NCI-H1436 treated with DMSO at 0.1 percent for 48 hours (cell line): ENCODE data around the gene ZBTB44.
"Not testable (repeated sequence)": the region's sequence is repeated elsewhere in the genome, so short reads cannot be mapped to it uniquely, and the experiment has no call there.

Source experiments
- DNase-seq: peaks from one replicate; lab custom pipeline; 2025; lab: John Stamatoyannopoulos, UW

Gene ZBTB44

GRCh38 chr11:130313383-130314183 lies 1.1 kb downstream of the ZBTB44 start:
- no peak for DNase-seq

- DNase-seq, result no peak
Observed at GRCh38 chr11:130312046-130312445, 2.7 kb downstream of the ZBTB44 start.

GRCh38 chr11:130310622-130311021 lies 4.1 kb downstream of the ZBTB44 start:
- no peak for DNase-seq

- no peak for DNase-seq
Observed at GRCh38 chr11:130308886-130309285, 5.8 kb downstream of the ZBTB44 start.

- DNase-seq, result no peak
Observed at GRCh38 chr11:130308059-130308458, 6.7 kb downstream of the ZBTB44 start.

- DNase-seq, result no peak
Observed at GRCh38 chr11:130304651-130305050, 10.1 kb downstream of the ZBTB44 start.

GRCh38 chr11:130301002-130301401 lies 13.7 kb downstream of the ZBTB44 start:
- no peak for DNase-seq

- DNase-seq, result no peak
Observed at GRCh38 chr11:130300567-130300966, 14.2 kb downstream of the ZBTB44 start.

GRCh38 chr11:130299978-130300377 lies 14.7 kb downstream of the ZBTB44 start:
- DNase-seq, result no peak

- no peak for DNase-seq
Observed at GRCh38 chr11:130295657-130296056, 19.1 kb downstream of the ZBTB44 start.

GRCh38 chr11:130282111-130282510 lies 32.6 kb downstream of the ZBTB44 start:
- no peak for DNase-seq

- not testable (repeated sequence) for DNase-seq
Observed at GRCh38 chr11:130281341-130281740, 33.4 kb downstream of the ZBTB44 start.

- DNase-seq, result no peak
Observed at GRCh38 chr11:130279989-130280388, 34.7 kb downstream of the ZBTB44 start.

GRCh38 chr11:130278745-130279144 lies 36.0 kb downstream of the ZBTB44 start:
- DNase-seq, result no peak

- DNase-seq, result no peak
Observed at GRCh38 chr11:130278151-130278550, 36.6 kb downstream of the ZBTB44 start.

GRCh38 chr11:130272336-130272735 lies 42.4 kb downstream of the ZBTB44 start:
- DNase-seq, result no peak

GRCh38 chr11:130269326-130269943 lies 45.3 kb downstream of the ZBTB44 start:
- DNase-seq, result no peak

GRCh38 chr11:130263351-130263750 lies 51.4 kb downstream of the ZBTB44 start:
- no peak for DNase-seq

GRCh38 chr11:130262424-130262823 lies 52.3 kb downstream of the ZBTB44 start:
- no peak for DNase-seq

- peak; percentile 8 for DNase-seq
Observed at GRCh38 chr11:130261571-130261970, 53.1 kb downstream of the ZBTB44 start.

GRCh38 chr11:130260742-130261141 lies 54.0 kb downstream of the ZBTB44 start:
- no peak for DNase-seq

- DNase-seq, result no peak
Observed at GRCh38 chr11:130260080-130260627, 54.6 kb downstream of the ZBTB44 start.

- DNase-seq, result not testable (repeated sequence)
Observed at GRCh38 chr11:130251763-130252162, 63.0 kb downstream of the ZBTB44 start.
